ENCODE measurements around the gene NUP88. TPM values are rescaled to one million over a fixed set of nuclear protein-coding genes. Genes with fewer than 3 reads are reported as not detected.

NUP88 gene
- total and polyA plus RNA-seq, 4 donors = 28.2 to 56.5 (median 46.9) TPM

- H3K4me1 ChIP-seq (ENCODE audit: control insufficient read depth in 1 of 2, insufficient read depth in 2 of 2, low read length in 2 of 2) = no peaks in the 10 kb centered on the region
- H3K27ac ChIP-seq (ENCODE audit: low read depth in 1 of 2, low read length in 2 of 2) = no peak overlapping the region
- no peaks in the 10 kb centered on the region for H3K9me3 ChIP-seq (ENCODE audit: control insufficient read depth, low read length)
- no peaks in the 10 kb centered on the region for H3K27me3 ChIP-seq (ENCODE audit: control insufficient read depth in 1 of 2, insufficient read depth in 2 of 2, low read length in 1 of 2)
- no peak overlapping the region for H3K4me3 ChIP-seq (ENCODE audit: low read length in 2 of 2)
- H3K36me3 ChIP-seq (ENCODE audit: control insufficient read depth in 1 of 2, insufficient read depth in 2 of 2, low read length in 1 of 2) = peaks cover 8 to 19% of the 10 kb centered on the region in 2 donors
- DNase-seq (no peak), ATAC-seq (ENCODE audit: low FRiP score) (no peak)
- intact Hi-C loops (cut with DNase I) = no loop called here
- 87 to 90% methylated on average over 3 of the region's 3 CpGs for WGBS, 2 donors
Measured at GRCh38 chr17:5429191-5429887, 9.9 kb upstream of the NUP88 start.

- no peaks in the 10 kb centered on the region for H3K9me3 ChIP-seq (ENCODE audit: control insufficient read depth, low read length)
- whole genome bisulfite sequencing, 2 donors = 78 to 90% methylated on average over 3 of the region's 3 CpGs
- intact Hi-C loops (cut with DNase I) = no loop called here
- peaks cover 6 to 12% of the 10 kb centered on the region in 2 donors for H3K36me3 ChIP-seq (ENCODE audit: control insufficient read depth in 1 of 2, insufficient read depth in 2 of 2, low read length in 1 of 2)
- no peak overlapping the region for H3K27ac ChIP-seq (ENCODE audit: low read depth in 1 of 2, low read length in 2 of 2)
- DNase-seq (no peak), ATAC-seq (ENCODE audit: low FRiP score) (no peak)
- H3K4me3 ChIP-seq (ENCODE audit: low read length in 2 of 2) = no peak overlapping the region
- no peaks in the 10 kb centered on the region for H3K4me1 ChIP-seq (ENCODE audit: control insufficient read depth in 1 of 2, insufficient read depth in 2 of 2, low read length in 2 of 2)
- H3K27me3 ChIP-seq (ENCODE audit: control insufficient read depth in 1 of 2, insufficient read depth in 2 of 2, low read length in 1 of 2) = no peaks in the 10 kb centered on the region
Measured at GRCh38 chr17:5425826-5426225, 6.4 kb upstream of the NUP88 start.

GRCh38 chr17:5424909-5425308 lies 5.4 kb upstream of the NUP88 start:
- H3K36me3 ChIP-seq (ENCODE audit: control insufficient read depth in 1 of 2, insufficient read depth in 2 of 2, low read length in 1 of 2) = peaks cover 6 to 12% of the 10 kb centered on the region in 2 donors
- no peaks in the 10 kb centered on the region for H3K9me3 ChIP-seq (ENCODE audit: control insufficient read depth, low read length)
- no peak overlapping the region for H3K27ac ChIP-seq (ENCODE audit: low read depth in 1 of 2, low read length in 2 of 2)
- no peak for DNase-seq
- ATAC-seq (ENCODE audit: low FRiP score) = no peak
- no peaks in the 10 kb centered on the region for H3K27me3 ChIP-seq (ENCODE audit: control insufficient read depth in 1 of 2, insufficient read depth in 2 of 2, low read length in 1 of 2)
- no peaks in the 10 kb centered on the region for H3K4me1 ChIP-seq (ENCODE audit: control insufficient read depth in 1 of 2, insufficient read depth in 2 of 2, low read length in 2 of 2)
- no peak overlapping the region for H3K4me3 ChIP-seq (ENCODE audit: low read length in 2 of 2)
- WGBS, 2 donors = 50 to 60% methylated on average over 1 of the region's 1 CpG
- intact Hi-C loops (cut with DNase I) = no loop called here

- intact Hi-C loops (cut with DNase I) = no loop called here
- Histone ChIP-seq H3K27me3 (ENCODE audit: control insufficient read depth in 1 of 2, insufficient read depth in 2 of 2, low read length in 1 of 2) (no peaks in the 10 kb centered on the region), H3K27ac (ENCODE audit: low read depth in 1 of 2, low read length in 2 of 2) (no peak overlapping the region), H3K36me3 (ENCODE audit: control insufficient read depth in 1 of 2, insufficient read depth in 2 of 2, low read length in 1 of 2) (peaks cover 2 to 6% of the 10 kb centered on the region in 2 donors), H3K4me1 (ENCODE audit: control insufficient read depth in 1 of 2, insufficient read depth in 2 of 2, low read length in 2 of 2) (peaks cover 0 to 4% of the 10 kb centered on the region in 2 donors), H3K4me3 (ENCODE audit: low read length in 2 of 2) (no peak overlapping the region), H3K9me3 (ENCODE audit: control insufficient read depth, low read length) (no peaks in the 10 kb centered on the region)
- ATAC-seq (ENCODE audit: low FRiP score) (no peak), DNase-seq (no peak)
- 87 to 88% methylated on average over 2 of the region's 2 CpGs for WGBS, 2 donors
Measured at GRCh38 chr17:5422505-5422904, 3.0 kb upstream of the NUP88 start.

GRCh38 chr17:5419959-5420653 lies 644 bp upstream of the NUP88 start, which contains the start of gene RPAIN:
Gene RPAIN, plus strand, starts transcription at chr17:5420182. Its CDS starts 29 bp downstream, at chr17:5420211.
- H3K27me3 ChIP-seq (ENCODE audit: control insufficient read depth in 1 of 2, insufficient read depth in 2 of 2, low read length in 1 of 2) = no peaks in the 10 kb centered on the region
- no peaks in the 10 kb centered on the region for H3K9me3 ChIP-seq (ENCODE audit: control insufficient read depth, low read length)
- DNase-seq (peak; percentile 93 to 94), ATAC-seq (ENCODE audit: low FRiP score) (peak; percentile 94)
- peak within 1 kb of the TSS in 1 of 2 donors; percentile 46 for H3K27ac ChIP-seq (ENCODE audit: low read depth in 1 of 2, low read length in 2 of 2)
- H3K4me3 ChIP-seq (ENCODE audit: low read length in 2 of 2) = peak within 1 kb of the TSS; percentile 36 to 83
- H3K36me3 ChIP-seq (ENCODE audit: control insufficient read depth in 1 of 2, insufficient read depth in 2 of 2, low read length in 1 of 2) = no peaks in the 10 kb centered on the region
- WGBS, 2 donors = 0% methylated on average over 41 of the region's 41 CpGs
- H3K4me1 ChIP-seq (ENCODE audit: control insufficient read depth in 1 of 2, insufficient read depth in 2 of 2, low read length in 2 of 2) = peaks cover 0 to 4% of the 10 kb centered on the region in 2 donors
- intact Hi-C loops (cut with DNase I) = loop anchor here in 1 of 2 donors (1.0 kb wide), 1 partner anchor 19 kb away; the partner anchor contains the start of gene C1QBP

- H3K9me3 ChIP-seq (ENCODE audit: control insufficient read depth, low read length) = no peaks in the 10 kb centered on the region
- H3K27ac ChIP-seq (ENCODE audit: low read depth in 1 of 2, low read length in 2 of 2) = peak overlapping the region in 1 of 2 donors; percentile 46
- WGBS, 2 donors = 0 to 1% methylated on average over 26 of the region's 26 CpGs
- DNase-seq = no peak
- H3K4me3 ChIP-seq (ENCODE audit: low read length in 2 of 2) = peak overlapping the region; percentile 31 to 77
- H3K36me3 ChIP-seq (ENCODE audit: control insufficient read depth in 1 of 2, insufficient read depth in 2 of 2, low read length in 1 of 2) = no peaks in the 10 kb centered on the region
- peaks cover 0 to 8% of the 10 kb centered on the region in 2 donors for H3K4me1 ChIP-seq (ENCODE audit: control insufficient read depth in 1 of 2, insufficient read depth in 2 of 2, low read length in 2 of 2)
- ATAC-seq (ENCODE audit: low FRiP score) = peak; percentile 19
- H3K27me3 ChIP-seq (ENCODE audit: control insufficient read depth in 1 of 2, insufficient read depth in 2 of 2, low read length in 1 of 2) = no peaks in the 10 kb centered on the region
- intact Hi-C loops (cut with DNase I) = loop anchor here in 1 of 2 donors (1.0 kb wide), 1 partner anchor 20 kb away; the partner anchor contains the start of gene C1QBP
Measured at GRCh38 chr17:5418858-5419355, 555 bp downstream of the NUP88 start.

GRCh38 chr17:5416901-5417300 lies 2.6 kb downstream of the NUP88 start:
- ATAC-seq (ENCODE audit: low FRiP score) (no peak), DNase-seq (no peak)
- no peaks in the 10 kb centered on the region for H3K27me3 ChIP-seq (ENCODE audit: control insufficient read depth in 1 of 2, insufficient read depth in 2 of 2, low read length in 1 of 2)
- no peak overlapping the region for H3K27ac ChIP-seq (ENCODE audit: low read depth in 1 of 2, low read length in 2 of 2)
- no peaks in the 10 kb centered on the region for H3K9me3 ChIP-seq (ENCODE audit: control insufficient read depth, low read length)
- intact Hi-C loops (cut with DNase I) = no loop called here
- peaks cover 0 to 2% of the 10 kb centered on the region in 2 donors for H3K36me3 ChIP-seq (ENCODE audit: control insufficient read depth in 1 of 2, insufficient read depth in 2 of 2, low read length in 1 of 2)
- no peak overlapping the region for H3K4me3 ChIP-seq (ENCODE audit: low read length in 2 of 2)
- peaks cover 0 to 8% of the 10 kb centered on the region in 2 donors for H3K4me1 ChIP-seq (ENCODE audit: control insufficient read depth in 1 of 2, insufficient read depth in 2 of 2, low read length in 2 of 2)
- 89% methylated on average over 2 of the region's 2 CpGs for WGBS, 2 donors

- Histone ChIP-seq H3K9me3 (ENCODE audit: control insufficient read depth, low read length) (no peaks in the 10 kb centered on the region), H3K36me3 (ENCODE audit: control insufficient read depth in 1 of 2, insufficient read depth in 2 of 2, low read length in 1 of 2) (peaks cover 2% of the 10 kb centered on the region in 2 donors), H3K27me3 (ENCODE audit: control insufficient read depth in 1 of 2, insufficient read depth in 2 of 2, low read length in 1 of 2) (no peaks in the 10 kb centered on the region), H3K27ac (ENCODE audit: low read depth in 1 of 2, low read length in 2 of 2) (peak overlapping the region in 1 of 2 donors; percentile 26), H3K4me1 (ENCODE audit: control insufficient read depth in 1 of 2, insufficient read depth in 2 of 2, low read length in 2 of 2) (peaks cover 0 to 8% of the 10 kb centered on the region in 2 donors), H3K4me3 (ENCODE audit: low read length in 2 of 2) (no peak overlapping the region)
- DNase-seq = no peak
- 2 to 5% methylated on average over 4 of the region's 4 CpGs for WGBS, 2 donors
- intact Hi-C loops (cut with DNase I) = no loop called here
- peak; percentile 82 for ATAC-seq (ENCODE audit: low FRiP score)
Measured at GRCh38 chr17:5413682-5414081, 5.8 kb downstream of the NUP88 start.

Measured in aorta (tissue), 5 donors.